ENCODE data around the gene GSK3A. TPM values are rescaled to one million over a fixed set of nuclear protein-coding genes. Genes with fewer than 3 reads are reported as not detected.

Gene GSK3A
- total and polyA plus RNA-seq, 10 donors: 20.8 to 39.3 (median 28.7) TPM

GRCh38 chr19:42197375-42197817 lies 45.0 kb downstream of the GSK3A start:
- peaks cover 55 to 74% (median 63%) of the 10 kb centered on the region in 6 donors for H3K4me1 ChIP-seq
- DNase-seq: no peak

GRCh38 chr19:42196011-42197001 lies 46.1 kb downstream of the GSK3A start:
- H3K36me3 ChIP-seq: peaks cover 0 to 54% (median 18%) of the 10 kb centered on the region in 6 donors
- DNase-seq: no peak
- 88 to 94% (median 91%) methylated on average over 47 of the region's 47 CpGs for WGBS, 5 donors
- H3K27me3 ChIP-seq (replicated peaks in 1 of 7): no peaks in the 10 kb centered on the region
- no peak overlapping the region for H3K4me3 ChIP-seq
- peaks cover 44 to 63% (median 59%) of the 10 kb centered on the region in 6 donors for H3K4me1 ChIP-seq
- H3K9me3 ChIP-seq: peaks cover 0 to 7% (median 6%) of the 10 kb centered on the region in 8 donors
- intact Hi-C loops (cut with DNase I; ENCODE audit: low total_unique reads): no loop called here
- no peak for TF ChIP-seq POLR2A (IDR thresholded peaks at IDR 0.05)
- TF ChIP-seq CTCF (IDR thresholded peaks at IDR 0.05 in 8 of 11, conservative IDR thresholded peaks at IDR 0.05 in 3 of 11): no peak
- peak; percentile 19 to 63 (median 40) for TF ChIP-seq POLR2AphosphoS5 (IDR thresholded peaks at IDR 0.05)
- H3K27ac ChIP-seq: peak overlapping the region in 5 of 8 donors; percentile 92 to 99 (median 95)

More at GRCh38 chr19:42197375-42197817, 45.0 kb downstream of the GSK3A start:
- intact Hi-C loops (cut with DNase I; ENCODE audit: low total_unique reads): no loop called here
- no peaks in the 10 kb centered on the region for H3K27me3 ChIP-seq (replicated peaks in 1 of 7)
- TF ChIP-seq POLR2AphosphoS5 (IDR thresholded peaks at IDR 0.05) (peak in 1 of 3 donors; percentile 68), CTCF (IDR thresholded peaks at IDR 0.05 in 8 of 11, conservative IDR thresholded peaks at IDR 0.05 in 3 of 11) (no peak)
- H3K9me3 ChIP-seq: peaks cover 0 to 7% (median 6%) of the 10 kb centered on the region in 8 donors
- peak overlapping the region in 7 of 8 donors; percentile 54 to 99 (median 94) for H3K27ac ChIP-seq
- H3K4me3 ChIP-seq: peak overlapping the region in 1 of 8 donors; percentile 35
- peaks cover 0 to 63% (median 20%) of the 10 kb centered on the region in 6 donors for H3K36me3 ChIP-seq
- 23 to 48% (median 24%) methylated on average over 2 to 5 of the region's 5 CpGs for WGBS, 5 donors

GRCh38 chr19:42193706-42194105 lies 48.7 kb downstream of the GSK3A start:
- TF ChIP-seq CTCF (IDR thresholded peaks at IDR 0.05 in 8 of 11, conservative IDR thresholded peaks at IDR 0.05 in 3 of 11) (no peak), POLR2A (IDR thresholded peaks at IDR 0.05) (no peak), POLR2AphosphoS5 (IDR thresholded peaks at IDR 0.05) (no peak)
- Histone ChIP-seq H3K4me3 (no peak overlapping the region), H3K9me3 (peaks cover 0 to 7% (median 6%) of the 10 kb centered on the region in 8 donors), H3K27me3 (replicated peaks in 1 of 7) (no peaks in the 10 kb centered on the region), H3K27ac (no peak overlapping the region), H3K4me1 (peaks cover 18 to 40% (median 33%) of the 10 kb centered on the region in 6 donors), H3K36me3 (peaks cover 0 to 29% (median 7%) of the 10 kb centered on the region in 6 donors)
- WGBS, 5 donors: 82 to 90% (median 87%) methylated on average over 3 of the region's 3 CpGs
- intact Hi-C loops (cut with DNase I; ENCODE audit: low total_unique reads): no loop called here
- no peak for DNase-seq

GRCh38 chr19:42193294-42193693 lies 49.1 kb downstream of the GSK3A start:
- intact Hi-C loops (cut with DNase I; ENCODE audit: low total_unique reads): no loop called here
- 82 to 96% (median 89%) methylated on average over 1 of the region's 1 CpG for WGBS, 5 donors
- H3K27ac ChIP-seq: no peak overlapping the region

More at GRCh38 chr19:42193294-42193693, 49.1 kb downstream of the GSK3A start:
- no peak for DNase-seq
- Histone ChIP-seq H3K36me3 (peaks cover 0 to 25% (median 3%) of the 10 kb centered on the region in 6 donors), H3K9me3 (peaks cover 0 to 7% (median 6%) of the 10 kb centered on the region in 8 donors), H3K4me1 (peaks cover 14 to 36% (median 29%) of the 10 kb centered on the region in 6 donors), H3K27me3 (replicated peaks in 1 of 7) (no peaks in the 10 kb centered on the region), H3K4me3 (no peak overlapping the region)
- TF ChIP-seq POLR2AphosphoS5 (IDR thresholded peaks at IDR 0.05) (no peak), POLR2A (IDR thresholded peaks at IDR 0.05) (no peak), CTCF (IDR thresholded peaks at IDR 0.05 in 8 of 11, conservative IDR thresholded peaks at IDR 0.05 in 3 of 11) (no peak)
